Hypothalamus (tissue), 51 donors: Measurements from ENCODE around the gene UCN2.

ENCODE experiments used
- DNase-seq, 51 donors: peaks; one replicate each; lab custom pipeline; 2025; lab: John Stamatoyannopoulos, UW

The UCN2 gene

GRCh38 chr3:48563382-48563918 is at the start of gene UCN2:
Gene UCN2, minus strand, starts transcription at chr3:48563781. Its CDS starts 657 bp downstream, at chr3:48563124.
- DNase-seq = no peak

- no peak for DNase-seq
Measured at GRCh38 chr3:48612309-48612708, 48.7 kb upstream of the UCN2 start.

GRCh38 chr3:48609088-48610005 is 45.8 kb upstream of the UCN2 start, which contains the start of gene UQCRC1:
Gene UQCRC1, minus strand, starts transcription at chr3:48609646. Its CDS starts 26 bp downstream, at chr3:48609620.
- DNase-seq = peak; percentile 45 to 93 (median 81)

GRCh38 chr3:48607519-48607918 is 43.9 kb upstream of the UCN2 start:
- no peak for DNase-seq

- peak in 1 of 51 donors; percentile 27 for DNase-seq
Measured at GRCh38 chr3:48601622-48601994, 38.0 kb upstream of the UCN2 start.

- DNase-seq = no peak
Measured at GRCh38 chr3:48600711-48601621, 37.4 kb upstream of the UCN2 start.

- no peak for DNase-seq
Measured at GRCh38 chr3:48599509-48600285, 36.1 kb upstream of the UCN2 start.

- DNase-seq = no peak
Measured at GRCh38 chr3:48599077-48599501, 35.5 kb upstream of the UCN2 start.

- peak in 2 of 51 donors; percentile 7 to 18 for DNase-seq
Measured at GRCh38 chr3:48598323-48599076, 34.9 kb upstream of the UCN2 start.

- no peak for DNase-seq
Measured at GRCh38 chr3:48597408-48597800, 33.8 kb upstream of the UCN2 start.

GRCh38 chr3:48596676-48597407 is 33.3 kb upstream of the UCN2 start:
- DNase-seq = no peak

- no peak for DNase-seq
Measured at GRCh38 chr3:48596157-48596556, 32.6 kb upstream of the UCN2 start.

- peak in 7 of 51 donors; percentile 5 to 50 (median 17) for DNase-seq
Measured at GRCh38 chr3:48595526-48596121, 32.0 kb upstream of the UCN2 start.

- peak in 3 of 51 donors; percentile 9 to 36 (median 23) for DNase-seq
Measured at GRCh38 chr3:48595075-48595525, 31.5 kb upstream of the UCN2 start, which contains the start of gene COL7A1. Gene COL7A1, minus strand, starts transcription at chr3:48595329. Its CDS starts 170 bp downstream, at chr3:48595159.

GRCh38 chr3:48594417-48595049 is 31.0 kb upstream of the UCN2 start:
- peak in 2 of 51 donors; percentile 15 to 22 for DNase-seq

GRCh38 chr3:48593337-48593736 is 29.8 kb upstream of the UCN2 start:
- no peak for DNase-seq

GRCh38 chr3:48592519-48593087 is 29.0 kb upstream of the UCN2 start:
- DNase-seq = no peak
